H9 (cell line): Measurements from ENCODE around the gene RAD17. TPM values are rescaled to one million over a fixed set of nuclear protein-coding genes. Genes with fewer than 3 reads are reported as not detected.

Experiments
- DNase-seq: peaks from one replicate; pipeline ENCODE4 v3.0.0-alpha.2; 2017
- H2AFZ ChIP-seq: one replicate; pipeline ENCODE4 v1.6.1; 2013; ENCODE audit warnings: mild to moderate bottlenecking, low read length, control low read depth, moderate library complexity
- H2AK5ac ChIP-seq: 2 replicates; pipeline ENCODE4 v1.6.1; 2013; ENCODE audit warnings: low read length, control low read depth, mixed read lengths; ENCODE audit not compliant: insufficient read length
- H2BK120ac ChIP-seq: one replicate; pipeline ENCODE4 v1.6.1; 2013; ENCODE audit warnings: low read depth, mild to moderate bottlenecking, low read length, control low read depth, inconsistent platforms; ENCODE audit not compliant: poor library complexity, severe bottlenecking
- H2BK12ac ChIP-seq: 2 replicates; pipeline ENCODE4 v1.6.1; 2013; ENCODE audit warnings: low read length, control low read depth, mixed read lengths, low read depth; ENCODE audit not compliant: insufficient read length
- H2BK15ac ChIP-seq: 2 replicates; pipeline ENCODE4 v1.6.1; 2013; ENCODE audit warnings: low read depth, low read length, control low read depth
- H2BK20ac ChIP-seq: one replicate; pipeline ENCODE4 v1.6.1; 2013; ENCODE audit warnings: low read depth, mild to moderate bottlenecking, low read length, control low read depth, inconsistent platforms; ENCODE audit not compliant: poor library complexity, severe bottlenecking
- H2BK5ac ChIP-seq: 2 replicates; pipeline ENCODE4 v1.6.1; 2013; ENCODE audit warnings: low read length, control low read depth, mixed read lengths; ENCODE audit not compliant: insufficient read length
- H3K14ac ChIP-seq: 2 replicates; pipeline ENCODE4 v1.6.1; 2013; ENCODE audit warnings: low read length, control low read depth; ENCODE audit not compliant: insufficient read depth
- H3K18ac ChIP-seq: 2 replicates; pipeline ENCODE4 v1.6.1; 2013; ENCODE audit warnings: low read depth, mild to moderate bottlenecking, mixed read lengths, low read length, control low read depth; ENCODE audit not compliant: insufficient read length
- H3K23ac ChIP-seq: 2 replicates; pipeline ENCODE4 v1.6.1; 2013; ENCODE audit warnings: low read length, control low read depth, mixed read lengths, low read depth; ENCODE audit not compliant: insufficient read length
- H3K23me2 ChIP-seq: 2 replicates; pipeline ENCODE4 v1.6.1; 2013; ENCODE audit warnings: low read depth, mild to moderate bottlenecking, mixed read lengths, low read length, control low read depth; ENCODE audit not compliant: insufficient read length, poor library complexity, severe bottlenecking
- H3K27ac ChIP-seq: 2 replicates; pipeline ENCODE4 v1.5.1; 2013; ENCODE audit warnings: low read length, control low read depth, mixed read lengths, low read depth; ENCODE audit not compliant: insufficient read length
- H3K27me3 ChIP-seq: 2 replicates; pipeline ENCODE4 v1.6.1; 2013; ENCODE audit warnings: low read length, control low read depth, inconsistent platforms; ENCODE audit not compliant: insufficient read depth
- H3K4ac ChIP-seq: 2 replicates; pipeline ENCODE4 v1.6.1; 2013; ENCODE audit warnings: low read depth, mild to moderate bottlenecking, control low read depth, inconsistent platforms, low read length, moderate library complexity
- H3K4me1 ChIP-seq: 2 replicates; pipeline ENCODE4 v1.6.1; 2013; ENCODE audit warnings: low read length, control low read depth, inconsistent platforms; ENCODE audit not compliant: insufficient read depth
- H3K4me2 ChIP-seq: 2 replicates; pipeline ENCODE4 v1.6.1; 2013; ENCODE audit warnings: low read length, control low read depth, mixed read lengths; ENCODE audit not compliant: insufficient read length, insufficient read depth
- H3K56ac ChIP-seq: 2 replicates; pipeline ENCODE4 v1.6.1; 2013; ENCODE audit warnings: low read depth, mild to moderate bottlenecking, mixed read lengths, low read length, control low read depth; ENCODE audit not compliant: insufficient read length
- H3K79me1 ChIP-seq: 2 replicates; pipeline ENCODE4 v1.6.1; 2013; ENCODE audit warnings: low read depth, mild to moderate bottlenecking, moderate library complexity, low read length, control low read depth, inconsistent platforms; ENCODE audit not compliant: insufficient read depth, poor library complexity, severe bottlenecking
- H3K79me2 ChIP-seq: 2 replicates; pipeline ENCODE4 v1.6.1; 2013; ENCODE audit warnings: low read length, control low read depth, inconsistent platforms; ENCODE audit not compliant: insufficient read depth
- H3K9ac ChIP-seq: 2 replicates; pipeline ENCODE4 v1.6.1; 2013; ENCODE audit warnings: low read length, control low read depth, mixed read lengths; ENCODE audit not compliant: insufficient read length; ENCODE audit errors: extremely low read depth
- H3K9me3 ChIP-seq: one replicate; pipeline ENCODE4 v1.6.1; 2013; ENCODE audit warnings: low read depth, low read length, inconsistent platforms; ENCODE audit not compliant: control insufficient read depth
- H3T11ph ChIP-seq: one replicate; pipeline ENCODE4 v1.6.1; 2013; ENCODE audit warnings: mild to moderate bottlenecking, low read length, control low read depth, inconsistent platforms
- H4K20me1 ChIP-seq: one replicate; pipeline ENCODE4 v1.6.1; 2013; ENCODE audit not compliant: control insufficient read depth, insufficient read length, insufficient read depth
- H4K5ac ChIP-seq: 2 replicates; pipeline ENCODE4 v1.6.1; 2013; ENCODE audit warnings: low read depth, mild to moderate bottlenecking, mixed read lengths, low read length, control low read depth; ENCODE audit not compliant: insufficient read length
- H4K8ac ChIP-seq: replicated peaks from 2 replicates; pipeline ENCODE4 v1.6.1; 2013; ENCODE audit warnings: low read length, control low read depth, mixed read lengths, low read depth; ENCODE audit not compliant: insufficient read length
- H4K91ac ChIP-seq: 2 replicates; pipeline ENCODE4 v1.6.1; 2013; ENCODE audit warnings: low read depth, mild to moderate bottlenecking, moderate library complexity, mixed read lengths, low read length, control low read depth; ENCODE audit not compliant: insufficient read length
- H3K27ac Mint-ChIP-seq, 3 experiments: 2 replicates in 2 of 3; 3 replicates in 1 of 3; pipeline ENCODE4 v1.8.0; 2020 to 2021; ENCODE audit warnings: mixed read lengths in 3 of 3, mild to moderate bottlenecking in 1 of 3, moderate library complexity in 1 of 3
- H3K27me3 Mint-ChIP-seq: 2 replicates; pipeline ENCODE4 v1.8.0; 2021; ENCODE audit warnings: low read depth, mild to moderate bottlenecking, moderate library complexity, mixed read lengths
- H3K36me3 Mint-ChIP-seq, 3 experiments: 2 replicates in 2 of 3; 3 replicates in 1 of 3; pipeline ENCODE4 v1.8.0; 2020 to 2021; ENCODE audit warnings: low read depth in 3 of 3, mixed read lengths in 3 of 3; ENCODE audit not compliant: insufficient read depth in 1 of 3
- H3K4me1 Mint-ChIP-seq, 2 experiments: 2 replicates each; pipeline ENCODE4 v1.8.0; 2020; ENCODE audit warnings: mixed read lengths in 2 of 2
- H3K4me3 Mint-ChIP-seq, 2 experiments: 2 replicates in 1 of 2; 3 replicates in 1 of 2; pipeline ENCODE4 v1.8.0; 2020 to 2021; ENCODE audit warnings: mild to moderate bottlenecking in 2 of 2, mixed read lengths in 2 of 2, moderate library complexity in 1 of 2
- H3K9me3 Mint-ChIP-seq, 2 experiments: 2 replicates in 1 of 2; 3 replicates in 1 of 2; pipeline ENCODE4 v1.8.0; 2020; ENCODE audit warnings: mild to moderate bottlenecking in 2 of 2, mixed read lengths in 2 of 2, moderate library complexity in 1 of 2
- WGBS: extraction: QIAGEN DNeasy Blood & Tissue Kit; methylation state at CpG from one replicate; pipeline ENCODE4 v1.1.7; 2013; ENCODE audit warnings: missing lambda C conversion rate, low lambda C conversion rate, mixed read lengths; ENCODE audit not compliant: insufficient read length; ENCODE audit errors: extremely low coverage; 5-methylcytosine and 5-hydroxymethylcytosine counted together
- total RNA-seq: library from RNA; stranded (reverse); gene quantifications from 2 replicates; pipeline ENCODE4 v1.2.1, GENCODE V29; 2021
- TF ChIP-seq, protein P1 (sequence below): fragments of 200-600 bp; sonication (generic); conservative IDR thresholded peaks from 3 replicates; pipeline ENCODE4 v1.8.0; 2021; ENCODE audit warnings: antibody characterized with exemption, mild to moderate bottlenecking

RAD17 gene
- total RNA-seq, 1 experiment from 2014 or later: 31.9 TPM

DNA sequence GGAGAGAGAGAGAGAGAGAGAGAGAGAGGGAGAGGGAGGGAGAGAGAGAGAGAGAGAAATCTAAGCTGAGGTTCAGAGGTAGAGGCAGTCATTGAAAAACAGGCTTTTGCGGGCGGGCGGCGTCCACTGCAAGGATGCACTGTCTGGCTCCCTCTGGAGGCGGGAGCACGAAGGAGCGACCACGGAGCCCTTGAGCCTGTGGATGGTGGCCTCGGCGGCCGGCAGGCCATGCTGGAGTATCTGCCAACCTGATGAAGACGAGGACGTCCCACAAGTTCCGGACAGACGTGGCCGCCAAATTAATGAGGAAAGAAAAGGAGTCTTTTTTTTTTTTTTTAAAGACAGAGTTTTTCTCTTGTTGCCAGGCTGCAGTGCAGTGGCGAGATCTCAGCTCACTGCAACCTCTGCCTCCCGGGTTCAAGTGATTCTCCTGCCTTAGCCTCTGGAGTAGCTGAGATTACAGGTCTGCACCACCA lies 34.8 kb upstream of the RAD17 start:
- no peak overlapping the region for H3K4ac ChIP-seq
- peaks cover 11% of the 10 kb centered on the region for H3K27me3 Mint-ChIP-seq
- H3K9me3 ChIP-seq: no peaks in the 10 kb centered on the region
- no peaks in the 10 kb centered on the region for H3K79me1 ChIP-seq
- peaks cover 6% of the 10 kb centered on the region for H3K23me2 ChIP-seq
- H3K18ac ChIP-seq: no peak overlapping the region
- no peak overlapping the region for H2BK5ac ChIP-seq
- no peak overlapping the region for H3K14ac ChIP-seq
- H3K27ac ChIP-seq: no peak overlapping the region
- TF ChIP-seq, protein P1, sequence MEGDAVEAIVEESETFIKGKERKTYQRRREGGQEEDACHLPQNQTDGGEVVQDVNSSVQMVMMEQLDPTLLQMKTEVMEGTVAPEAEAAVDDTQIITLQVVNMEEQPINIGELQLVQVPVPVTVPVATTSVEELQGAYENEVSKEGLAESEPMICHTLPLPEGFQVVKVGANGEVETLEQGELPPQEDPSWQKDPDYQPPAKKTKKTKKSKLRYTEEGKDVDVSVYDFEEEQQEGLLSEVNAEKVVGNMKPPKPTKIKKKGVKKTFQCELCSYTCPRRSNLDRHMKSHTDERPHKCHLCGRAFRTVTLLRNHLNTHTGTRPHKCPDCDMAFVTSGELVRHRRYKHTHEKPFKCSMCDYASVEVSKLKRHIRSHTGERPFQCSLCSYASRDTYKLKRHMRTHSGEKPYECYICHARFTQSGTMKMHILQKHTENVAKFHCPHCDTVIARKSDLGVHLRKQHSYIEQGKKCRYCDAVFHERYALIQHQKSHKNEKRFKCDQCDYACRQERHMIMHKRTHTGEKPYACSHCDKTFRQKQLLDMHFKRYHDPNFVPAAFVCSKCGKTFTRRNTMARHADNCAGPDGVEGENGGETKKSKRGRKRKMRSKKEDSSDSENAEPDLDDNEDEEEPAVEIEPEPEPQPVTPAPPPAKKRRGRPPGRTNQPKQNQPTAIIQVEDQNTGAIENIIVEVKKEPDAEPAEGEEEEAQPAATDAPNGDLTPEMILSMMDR: peak; percentile 85
- H2BK15ac ChIP-seq: no peak overlapping the region
- H3T11ph ChIP-seq: no peak overlapping the region
- no peak overlapping the region for H3K56ac ChIP-seq
- no peak overlapping the region for H3K9ac ChIP-seq
- WGBS: no CpG with 5 or more reads among the region's 18 CpGs
- H4K8ac ChIP-seq: no peak overlapping the region
- H3K79me2 ChIP-seq: no peaks in the 10 kb centered on the region
- H4K20me1 ChIP-seq: no peaks in the 10 kb centered on the region
- H3K4me1 Mint-ChIP-seq: peaks cover 6 to 8% of the 10 kb centered on the region in 2 experiments
- no peak overlapping the region for H3K4me3 Mint-ChIP-seq
- 0 out of 2 replicates have a peak, but pooled peaks cover 2% of the 10 kb centered on the region for H3K27me3 ChIP-seq
- no peaks in the 10 kb centered on the region for H3K36me3 Mint-ChIP-seq
- H4K5ac ChIP-seq: no peak overlapping the region
- no peak overlapping the region for H3K4me2 ChIP-seq
- H3K4me1 ChIP-seq: no peaks in the 10 kb centered on the region
- H2BK120ac ChIP-seq: no peak overlapping the region
- H3K9me3 Mint-ChIP-seq: no peaks in the 10 kb centered on the region
- H2AK5ac ChIP-seq: no peak overlapping the region
- no peak overlapping the region for H2AFZ ChIP-seq
- no peak overlapping the region for H2BK20ac ChIP-seq
- H3K23ac ChIP-seq: no peak overlapping the region
- peak; percentile 87 for DNase-seq
- H2BK12ac ChIP-seq: no peak overlapping the region
- no peak overlapping the region for H3K27ac Mint-ChIP-seq
- no peak overlapping the region for H4K91ac ChIP-seq
